Measurements from ENCODE around the gene AVL9.
A peak's percentile ranks its signal among the peaks of the same experiment; 100 is the strongest.
"Not testable (repeated sequence)": the region's sequence is repeated elsewhere in the genome, so short reads cannot be mapped to it uniquely, and the experiment has no call there.

Gene AVL9

GRCh38 chr7:32591938-32592337 lies 96.6 kb downstream of the AVL9 start:
- no peak for DNase-seq (ENCODE audit: low read depth)

- no peak for DNase-seq (ENCODE audit: low read depth)
Measured at GRCh38 chr7:32592701-32593100, 97.4 kb downstream of the AVL9 start.

- no peak for DNase-seq (ENCODE audit: low read depth)
Measured at GRCh38 chr7:32594965-32595490, 99.7 kb downstream of the AVL9 start.

DNA sequence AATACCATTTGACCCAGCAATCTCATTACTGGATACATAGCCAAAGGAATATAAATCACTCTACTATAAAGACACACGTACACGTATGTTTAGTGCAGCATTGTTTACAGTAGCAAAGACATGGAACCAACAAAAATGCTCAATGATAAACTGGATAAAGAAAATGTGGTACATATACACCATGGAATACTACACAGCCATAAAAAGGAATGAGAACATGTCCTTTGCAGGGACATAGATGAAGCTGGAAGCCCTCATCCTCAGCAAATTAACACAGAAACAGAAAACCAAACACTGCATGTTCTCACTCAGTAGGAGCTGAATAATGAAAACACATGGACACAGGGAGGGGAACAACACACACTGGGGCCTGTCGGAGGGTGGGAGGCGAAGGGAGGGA lies 105.9 kb downstream of the AVL9 start:
- DNase-seq (ENCODE audit: low read depth): not testable (repeated sequence)

DNA sequence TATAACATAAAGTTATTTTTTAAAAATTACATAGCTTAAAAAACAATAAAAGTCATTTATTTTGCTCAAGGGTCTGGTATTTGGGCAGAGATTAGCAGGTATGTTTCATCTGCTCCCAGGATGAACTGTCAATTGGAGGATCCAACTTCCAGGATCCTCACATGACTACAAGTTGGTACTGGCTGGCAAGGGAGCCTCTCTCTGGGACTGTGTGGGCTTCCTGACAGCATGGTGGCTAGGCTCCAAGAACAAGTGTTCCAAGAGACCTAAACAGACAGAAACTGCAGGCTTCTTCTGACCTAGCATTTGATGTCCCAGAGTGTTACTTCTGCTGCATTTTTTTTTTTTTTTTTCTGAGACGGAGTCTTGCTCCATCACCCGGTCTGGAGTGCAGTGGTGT lies 107.2 kb downstream of the AVL9 start:
- DNase-seq (ENCODE audit: low read depth): no peak

DNA sequence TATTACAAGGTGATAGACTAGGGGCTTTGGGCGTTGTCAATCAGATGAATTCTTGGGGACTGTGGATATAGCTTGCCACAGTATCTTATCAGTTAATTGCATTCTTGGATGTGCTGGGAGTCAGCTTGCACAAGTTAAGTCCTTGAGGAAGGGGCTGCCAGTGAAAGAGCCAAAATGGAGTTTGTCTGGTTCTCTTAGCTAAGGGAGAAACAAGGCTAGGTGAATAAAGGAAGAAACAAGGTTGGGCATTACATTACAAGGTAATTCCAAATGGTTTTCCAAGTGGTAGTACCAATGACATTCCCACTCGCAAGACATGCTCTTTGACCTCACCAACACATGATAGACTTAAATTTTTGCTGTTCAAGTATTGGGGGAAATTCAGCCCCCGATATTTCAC lies 108.2 kb downstream of the AVL9 start:
- not testable (repeated sequence) for DNase-seq (ENCODE audit: low read depth)

GRCh38 chr7:32604047-32604446 lies 108.8 kb downstream of the AVL9 start:
- DNase-seq (ENCODE audit: low read depth): not testable (repeated sequence)

DNA sequence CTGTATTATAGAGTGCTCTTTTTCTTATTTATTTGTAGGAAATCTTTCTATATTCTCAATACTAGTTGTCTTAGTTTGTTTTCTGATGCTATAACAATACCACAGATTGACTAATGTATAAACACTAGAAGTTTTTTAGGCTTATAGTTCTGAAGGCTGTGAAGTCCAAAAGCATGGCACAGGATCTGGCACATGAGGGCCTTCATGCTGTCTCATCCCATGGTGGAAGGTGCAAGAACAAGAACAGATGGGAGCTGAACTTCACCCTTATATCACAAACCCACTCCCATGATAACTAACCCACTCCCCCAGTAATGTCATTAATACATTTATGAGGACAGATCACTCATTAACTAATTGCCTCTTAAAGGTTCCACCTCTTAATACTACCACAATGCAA lies 109.7 kb downstream of the AVL9 start:
- DNase-seq (ENCODE audit: low read depth): no peak

DNA sequence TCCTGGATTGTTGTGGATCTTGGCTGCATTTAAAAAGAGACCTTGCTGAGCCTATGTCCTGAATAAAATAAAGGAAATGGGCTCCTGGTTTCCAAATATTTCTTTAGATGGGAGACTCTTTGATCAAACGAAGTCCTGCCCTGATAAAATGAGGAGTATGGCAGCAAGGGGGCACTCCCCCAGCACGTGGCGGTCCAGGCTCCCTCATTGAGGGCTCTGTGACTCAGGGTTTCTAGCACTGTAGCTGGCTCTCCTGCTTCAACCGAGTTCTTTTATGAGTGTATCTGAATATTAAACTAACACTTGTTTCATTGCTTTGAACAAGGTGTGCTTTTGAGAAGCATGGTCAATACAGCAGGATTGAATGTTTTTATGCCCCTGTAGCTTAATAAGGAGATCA lies 114.2 kb downstream of the AVL9 start:
- DNase-seq (ENCODE audit: low read depth): no peak

DNA sequence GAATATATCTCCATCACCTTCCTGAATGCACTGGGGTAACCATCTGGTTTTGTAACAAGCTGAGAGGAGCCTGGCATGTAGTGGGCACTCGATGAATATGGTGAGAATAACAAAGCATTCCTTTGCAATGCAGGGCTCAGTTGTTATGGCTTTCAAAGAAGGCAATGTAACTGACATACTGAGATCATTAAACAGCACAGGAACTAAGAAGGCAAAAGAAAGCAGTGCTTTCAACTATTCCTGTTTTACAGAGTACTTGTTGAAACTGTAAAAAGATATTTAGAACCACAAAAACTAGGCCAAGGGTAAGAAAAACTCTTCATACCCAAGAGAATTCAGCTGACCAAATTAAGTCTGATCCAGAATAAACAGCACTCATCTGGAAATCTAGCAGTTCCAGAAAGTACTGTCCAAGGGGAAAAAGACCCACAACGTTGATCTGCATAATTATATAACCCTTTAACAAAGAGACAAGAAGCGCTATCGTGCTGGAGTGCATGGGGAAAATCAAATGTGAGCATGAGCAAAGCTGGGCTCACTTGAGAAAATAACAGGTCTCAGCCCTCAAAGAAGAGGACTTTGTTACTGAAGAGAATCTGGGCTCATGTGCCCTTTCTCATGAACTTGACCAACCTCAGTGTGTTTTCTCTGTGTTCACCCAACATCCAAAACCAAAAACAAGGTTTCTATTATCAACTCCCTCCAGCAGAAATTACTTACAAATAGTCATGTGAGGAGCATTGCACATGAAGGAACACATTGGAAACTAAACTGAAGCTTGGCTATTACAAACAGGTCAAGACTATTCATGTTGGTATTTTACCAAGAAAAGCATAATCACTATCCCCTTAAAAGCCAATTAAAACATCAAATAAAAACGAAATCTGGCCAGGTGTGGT lies 116.2 kb downstream of the AVL9 start:
- no peak for DNase-seq (ENCODE audit: low read depth)

DNA sequence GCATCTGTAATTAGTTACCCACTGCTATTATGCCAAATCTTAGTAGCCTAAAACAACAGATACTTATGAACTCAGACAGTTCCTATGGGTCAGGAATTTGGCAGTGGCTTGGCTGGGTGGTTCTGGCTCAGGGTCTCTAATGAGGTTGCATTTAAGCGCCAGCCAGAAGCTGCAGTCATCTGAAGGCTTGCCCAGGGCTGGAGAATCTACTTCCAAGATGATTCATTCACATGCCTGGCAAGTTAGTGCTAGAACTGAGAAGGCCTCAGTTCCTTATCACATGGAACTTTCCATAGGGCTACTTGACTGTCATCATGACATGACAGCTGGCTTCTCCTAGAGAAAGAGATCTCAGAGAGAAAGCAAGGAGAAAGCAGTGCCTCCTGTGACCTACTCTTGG lies 121.3 kb downstream of the AVL9 start:
- peak; percentile 55 for DNase-seq (ENCODE audit: low read depth)

GRCh38 chr7:32618470-32618869 lies 123.2 kb downstream of the AVL9 start:
- DNase-seq (ENCODE audit: low read depth): no peak

- no peak for DNase-seq (ENCODE audit: low read depth)
Measured at GRCh38 chr7:32618987-32619386, 123.7 kb downstream of the AVL9 start.

GRCh38 chr7:32619416-32619815 lies 124.1 kb downstream of the AVL9 start:
- not testable (repeated sequence) for DNase-seq (ENCODE audit: low read depth)

- DNase-seq (ENCODE audit: low read depth): no peak
Measured at GRCh38 chr7:32631021-32631420, 135.7 kb downstream of the AVL9 start.

DNA sequence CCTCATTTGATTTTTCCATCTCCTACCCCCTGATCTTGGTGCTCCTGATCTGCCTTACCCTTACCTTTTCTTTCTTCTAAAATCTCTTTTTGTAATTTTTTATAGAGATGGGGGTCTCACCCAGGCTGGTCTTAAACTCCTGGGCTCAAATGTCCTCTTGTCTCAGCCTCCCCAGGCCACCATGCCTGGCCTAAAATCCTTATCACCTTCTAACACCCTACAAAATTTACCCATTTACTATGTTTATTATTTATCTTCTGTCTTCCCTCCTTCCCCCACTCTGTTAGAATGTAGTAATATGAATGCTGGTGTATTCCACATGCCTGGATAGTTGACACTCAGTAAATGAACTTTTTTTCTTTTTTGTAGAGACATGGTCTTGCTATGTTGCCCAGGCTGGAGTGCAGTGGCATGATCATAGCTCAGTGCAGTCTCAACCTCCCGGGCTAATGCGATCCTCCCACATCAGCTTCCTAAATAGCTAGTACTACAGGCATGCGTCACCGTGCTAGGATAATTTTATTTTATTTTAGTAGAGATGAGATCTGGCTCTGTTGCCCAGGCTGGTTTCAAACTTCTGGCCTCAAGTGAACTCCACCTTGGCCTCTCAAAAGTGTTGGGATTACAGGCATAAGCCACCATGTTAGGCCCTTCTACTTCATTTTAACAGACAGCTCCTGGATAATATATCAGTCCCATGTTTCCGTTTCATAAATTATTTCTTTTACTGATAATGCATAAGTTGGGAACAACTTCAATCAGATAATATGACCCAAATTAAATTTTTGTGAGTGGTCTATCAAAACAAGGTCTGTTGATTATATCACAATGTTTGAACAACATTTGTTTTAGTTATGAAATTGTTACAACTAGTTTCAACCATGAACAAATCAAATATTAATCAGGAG lies 136.6 kb downstream of the AVL9 start:
- DNase-seq (ENCODE audit: low read depth): not testable (repeated sequence)

DNA sequence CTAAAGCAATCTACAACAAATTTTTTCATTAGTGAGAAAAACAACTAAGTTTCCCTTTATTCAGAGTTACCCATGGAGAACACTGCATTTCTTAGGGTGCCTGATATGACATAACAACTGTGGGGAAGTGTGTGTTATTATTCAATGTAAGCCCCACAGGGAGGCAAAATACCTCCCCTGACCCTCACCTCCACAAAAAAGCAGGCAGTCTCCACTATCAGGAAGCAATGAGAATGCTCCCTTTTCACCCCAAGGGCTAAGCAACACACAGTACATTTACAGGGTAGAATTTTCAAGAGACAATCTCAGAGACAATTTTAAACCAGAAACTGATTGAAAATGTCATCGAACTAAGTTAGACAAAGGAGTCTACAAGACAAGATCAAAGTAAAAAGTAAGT lies 138.2 kb downstream of the AVL9 start:
- DNase-seq (ENCODE audit: low read depth): not testable (repeated sequence)

- not testable (repeated sequence) for DNase-seq (ENCODE audit: low read depth)
Measured at GRCh38 chr7:32634798-32635393, 139.6 kb downstream of the AVL9 start.

- not testable (repeated sequence) for DNase-seq (ENCODE audit: low read depth)
Measured at GRCh38 chr7:32636725-32637462, 141.6 kb downstream of the AVL9 start.

DNA sequence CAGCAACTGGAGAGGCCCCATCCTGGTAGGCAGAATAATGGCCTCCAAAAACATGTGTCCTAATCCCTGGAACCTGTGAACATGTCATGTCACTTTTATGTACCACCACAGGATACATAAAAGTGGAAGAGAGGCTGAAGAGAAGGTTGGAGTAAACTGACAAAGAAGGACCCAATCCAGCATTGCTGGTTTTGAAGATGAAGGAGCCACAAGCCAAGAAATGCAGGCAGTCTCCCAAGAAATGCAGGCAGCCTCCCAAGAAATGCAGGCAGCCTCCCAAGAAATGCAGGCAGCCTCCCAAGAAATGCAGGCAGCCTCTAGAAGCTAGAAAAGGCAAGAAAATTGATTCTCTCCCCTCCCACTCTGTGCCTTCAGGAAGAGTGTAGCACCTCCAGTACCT lies 142.3 kb downstream of the AVL9 start:
- not testable (repeated sequence) for DNase-seq (ENCODE audit: low read depth)
